Mammary epithelial cell (primary cell): Measurements from ENCODE around the gene AMACR.
A peak's percentile ranks its signal among the peaks of the same experiment; 100 is the strongest.

ENCODE experiments used
- EZH2 ChIP-seq: IDR thresholded peaks from 2 replicates; pipeline ENCODE4 v1.6.1; 2012; ENCODE audit warnings: low read length, inconsistent platforms, borderline replicate concordance
- TF ChIP-seq, protein P1 (sequence below), 2 donors: IDR thresholded peaks in 1 of 2; conservative IDR thresholded peaks in 1 of 2; 2 replicates each; pipeline ENCODE4 v1.5.1; 2011 to 2012; ENCODE audit warnings: inconsistent platforms in 2 of 2, low read length in 2 of 2, mild to moderate bottlenecking in 2 of 2, control low read depth in 1 of 2, low read depth in 1 of 2; ENCODE audit not compliant: insufficient read depth in 1 of 2; ENCODE audit errors: extremely low read depth in 1 of 2

DNA sequence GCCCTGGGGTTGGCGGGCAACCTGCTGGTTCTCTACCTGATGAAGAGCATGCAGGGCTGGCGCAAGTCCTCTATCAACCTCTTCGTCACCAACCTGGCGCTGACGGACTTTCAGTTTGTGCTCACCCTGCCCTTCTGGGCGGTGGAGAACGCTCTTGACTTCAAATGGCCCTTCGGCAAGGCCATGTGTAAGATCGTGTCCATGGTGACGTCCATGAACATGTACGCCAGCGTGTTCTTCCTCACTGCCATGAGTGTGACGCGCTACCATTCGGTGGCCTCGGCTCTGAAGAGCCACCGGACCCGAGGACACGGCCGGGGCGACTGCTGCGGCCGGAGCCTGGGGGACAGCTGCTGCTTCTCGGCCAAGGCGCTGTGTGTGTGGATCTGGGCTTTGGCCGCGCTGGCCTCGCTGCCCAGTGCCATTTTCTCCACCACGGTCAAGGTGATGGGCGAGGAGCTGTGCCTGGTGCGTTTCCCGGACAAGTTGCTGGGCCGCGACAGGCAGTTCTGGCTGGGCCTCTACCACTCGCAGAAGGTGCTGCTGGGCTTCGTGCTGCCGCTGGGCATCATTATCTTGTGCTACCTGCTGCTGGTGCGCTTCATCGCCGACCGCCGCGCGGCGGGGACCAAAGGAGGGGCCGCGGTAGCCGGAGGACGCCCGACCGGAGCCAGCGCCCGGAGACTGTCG, 70.7 kb downstream of the AMACR start:
- TF ChIP-seq, protein P1, sequence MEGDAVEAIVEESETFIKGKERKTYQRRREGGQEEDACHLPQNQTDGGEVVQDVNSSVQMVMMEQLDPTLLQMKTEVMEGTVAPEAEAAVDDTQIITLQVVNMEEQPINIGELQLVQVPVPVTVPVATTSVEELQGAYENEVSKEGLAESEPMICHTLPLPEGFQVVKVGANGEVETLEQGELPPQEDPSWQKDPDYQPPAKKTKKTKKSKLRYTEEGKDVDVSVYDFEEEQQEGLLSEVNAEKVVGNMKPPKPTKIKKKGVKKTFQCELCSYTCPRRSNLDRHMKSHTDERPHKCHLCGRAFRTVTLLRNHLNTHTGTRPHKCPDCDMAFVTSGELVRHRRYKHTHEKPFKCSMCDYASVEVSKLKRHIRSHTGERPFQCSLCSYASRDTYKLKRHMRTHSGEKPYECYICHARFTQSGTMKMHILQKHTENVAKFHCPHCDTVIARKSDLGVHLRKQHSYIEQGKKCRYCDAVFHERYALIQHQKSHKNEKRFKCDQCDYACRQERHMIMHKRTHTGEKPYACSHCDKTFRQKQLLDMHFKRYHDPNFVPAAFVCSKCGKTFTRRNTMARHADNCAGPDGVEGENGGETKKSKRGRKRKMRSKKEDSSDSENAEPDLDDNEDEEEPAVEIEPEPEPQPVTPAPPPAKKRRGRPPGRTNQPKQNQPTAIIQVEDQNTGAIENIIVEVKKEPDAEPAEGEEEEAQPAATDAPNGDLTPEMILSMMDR (conservative IDR thresholded peaks at IDR 0.05 in 1 of 2, IDR thresholded peaks at IDR 0.05 in 1 of 2; ENCODE audit: extremely low read depth in 1 of 2, insufficient read depth in 1 of 2, low read depth in 1 of 2, low read length in 2 of 2), result no peak
- TF ChIP-seq EZH2, result peak; percentile 25
